ENCODE data around the gene SYK.
"Not testable (repeated sequence)": the region's sequence is repeated elsewhere in the genome, so short reads cannot be mapped to it uniquely, and the experiment has no call there.

The SYK gene

GRCh38 chr9:90801241-90801972 is at the start of gene SYK:
Gene SYK, plus strand, starts transcription at chr9:90801819. Its CDS starts 42,080 bp downstream, at chr9:90843899.
- H3K9ac ChIP-seq, result peak within 1 kb of the TSS; percentile 89
- H3K4me3 ChIP-seq, result peak within 1 kb of the TSS; percentile 85

DNA sequence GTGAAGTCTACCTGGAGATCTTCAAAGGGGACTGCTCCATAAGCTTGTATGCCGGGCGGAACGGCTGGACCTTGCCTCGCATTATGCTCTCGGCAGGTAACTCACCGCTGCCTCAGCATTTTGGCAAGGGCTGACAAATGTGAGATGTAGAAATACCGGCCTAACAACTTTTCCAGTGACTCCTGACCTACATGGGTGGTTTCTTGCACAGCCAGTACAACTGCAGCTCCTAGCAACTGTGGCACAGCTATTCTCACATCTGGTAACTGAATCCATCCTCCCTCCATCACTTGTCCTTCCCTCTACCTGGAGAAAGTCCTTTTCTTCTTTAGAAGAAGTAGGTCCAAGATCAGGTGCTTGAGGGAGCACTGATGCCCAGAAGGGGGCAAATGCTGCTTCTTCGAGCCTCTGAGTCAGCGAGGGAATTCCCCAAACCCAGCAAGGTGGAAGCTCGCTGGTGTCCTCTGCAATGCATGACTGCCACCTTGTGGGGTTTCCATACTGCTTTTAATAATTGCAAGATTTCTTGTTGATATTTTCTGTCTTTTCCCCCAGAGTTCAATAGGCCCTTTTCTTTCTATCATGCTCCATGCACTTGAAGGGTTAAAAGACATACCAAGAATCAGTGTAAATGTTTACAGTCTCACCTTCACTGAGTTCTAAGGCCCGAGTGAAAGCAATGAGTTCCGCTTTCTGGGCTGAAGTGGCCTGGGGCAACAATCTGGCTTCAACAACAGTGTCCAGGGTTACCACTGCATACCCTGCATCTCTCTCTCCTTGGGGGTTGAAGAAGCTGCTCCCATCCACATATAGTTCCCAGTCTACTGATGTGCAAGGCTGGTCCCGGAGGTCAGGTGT is 45.9 kb upstream of the SYK start:
- H3K36me3 ChIP-seq, H3K27ac ChIP-seq, H3K4me2 ChIP-seq, H3K9ac ChIP-seq, H3K4me3 ChIP-seq, H3K27me3 ChIP-seq, H3K9me3 ChIP-seq, H3K4me1 ChIP-seq, H4K20me1 ChIP-seq: not testable (repeated sequence)

More at GRCh38 chr9:90801241-90801972, at the start of gene SYK:
- Histone ChIP-seq H3K27ac (peak within 1 kb of the TSS; percentile 93), H3K4me1 (peaks cover 40% of the 10 kb centered on the region), H3K36me3 (no peaks in the 10 kb centered on the region), H3K9me3 (peaks cover 7% of the 10 kb centered on the region; the same call in 1 of the 2 replicates), H3K4me2 (peak within 1 kb of the TSS; percentile 92), H3K27me3 (no peaks in the 10 kb centered on the region), H4K20me1 (no peaks in the 10 kb centered on the region)
- TF ChIP-seq Cebpa-rat (IDR thresholded peaks at IDR 0.05), result no peak

GRCh38 chr9:90760577-90760976 is 41.0 kb upstream of the SYK start:
- H3K27me3 ChIP-seq, H3K4me1 ChIP-seq, H3K4me2 ChIP-seq, H3K36me3 ChIP-seq, H3K9me3 ChIP-seq, H4K20me1 ChIP-seq, H3K9ac ChIP-seq, H3K4me3 ChIP-seq, H3K27ac ChIP-seq: not testable (repeated sequence)

DNA sequence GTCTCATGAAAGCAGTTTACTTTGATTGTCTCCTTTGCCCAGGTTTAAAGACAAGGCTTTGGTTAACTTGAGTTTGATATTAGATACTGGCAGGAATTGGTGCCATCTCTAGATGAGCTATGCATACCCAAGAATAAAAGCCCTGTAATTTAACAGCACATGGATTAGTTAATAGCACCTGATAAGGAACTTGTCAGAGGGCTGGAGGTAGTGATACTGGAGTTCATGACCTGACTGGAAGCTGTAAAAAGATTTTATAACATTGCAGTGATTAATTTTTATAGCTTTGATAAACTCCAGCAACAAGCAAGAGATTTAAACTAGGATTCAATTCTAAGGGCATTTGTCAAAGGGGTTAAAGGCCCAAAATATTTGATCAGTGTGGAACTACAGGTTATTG is 34.9 kb upstream of the SYK start:
- TF ChIP-seq Cebpa-rat (IDR thresholded peaks at IDR 0.05), result no peak
- Histone ChIP-seq H3K36me3 (no peaks in the 10 kb centered on the region), H3K4me2 (no peak overlapping the region), H3K9me3 (peaks cover 57% of the 10 kb centered on the region), H3K9ac (no peak overlapping the region), H3K4me1 (no peaks in the 10 kb centered on the region), H3K4me3 (no peak overlapping the region), H4K20me1 (no peaks in the 10 kb centered on the region), H3K27ac (no peak overlapping the region), H3K27me3 (no peaks in the 10 kb centered on the region)

GRCh38 chr9:90767523-90768100 is 34.0 kb upstream of the SYK start:
- no peaks in the 10 kb centered on the region for H4K20me1 ChIP-seq
- no peaks in the 10 kb centered on the region for H3K27me3 ChIP-seq
- no peak overlapping the region for H3K4me3 ChIP-seq
- H3K9me3 ChIP-seq, result peaks cover 57% of the 10 kb centered on the region
- no peaks in the 10 kb centered on the region for H3K36me3 ChIP-seq
- no peak overlapping the region for H3K4me2 ChIP-seq
- H3K27ac ChIP-seq, result no peak overlapping the region
- TF ChIP-seq Cebpa-rat (IDR thresholded peaks at IDR 0.05), result no peak
- no peak overlapping the region for H3K9ac ChIP-seq
- no peaks in the 10 kb centered on the region for H3K4me1 ChIP-seq

- Histone ChIP-seq H3K36me3 (no peaks in the 10 kb centered on the region), H3K9me3 (peaks cover 51% of the 10 kb centered on the region), H3K4me1 (peaks cover 9% of the 10 kb centered on the region; the same call in 1 of the 2 replicates), H4K20me1 (no peaks in the 10 kb centered on the region), H3K4me2 (no peak overlapping the region), H3K27ac (no peak overlapping the region), H3K27me3 (no peaks in the 10 kb centered on the region), H3K4me3 (no peak overlapping the region), H3K9ac (no peak overlapping the region)
- TF ChIP-seq Cebpa-rat (IDR thresholded peaks at IDR 0.05), result no peak
These were observed 31.4 kb upstream of the SYK start for GRCh38 chr9:90770182-90770738.

DNA sequence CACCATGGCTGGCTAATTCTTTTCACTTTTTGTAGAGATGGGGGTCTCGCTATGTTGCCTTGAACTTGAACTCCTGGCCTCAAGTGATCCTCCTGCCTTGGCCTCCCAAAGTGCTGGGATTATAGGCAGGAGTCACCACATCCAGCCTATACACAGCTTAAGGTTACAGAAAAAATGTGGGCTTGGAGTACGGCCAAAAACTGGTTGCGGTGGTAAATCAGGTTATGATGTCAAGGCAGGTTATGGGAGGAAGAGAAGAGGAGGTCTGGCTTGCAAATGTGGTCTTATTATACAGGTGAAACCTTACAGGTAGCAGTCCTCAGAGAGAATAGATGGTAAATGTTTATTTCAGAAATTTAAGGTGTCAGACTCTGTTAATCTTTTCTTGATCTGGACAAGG is 30.7 kb upstream of the SYK start:
- H3K36me3 ChIP-seq, result no peaks in the 10 kb centered on the region
- TF ChIP-seq Cebpa-rat (IDR thresholded peaks at IDR 0.05), result no peak
- H3K9ac ChIP-seq, result no peak overlapping the region
- H3K4me3 ChIP-seq, result no peak overlapping the region
- H3K27ac ChIP-seq, result no peak overlapping the region
- H3K9me3 ChIP-seq, result peaks cover 44% of the 10 kb centered on the region
- H3K27me3 ChIP-seq, result no peaks in the 10 kb centered on the region
- H4K20me1 ChIP-seq, result no peaks in the 10 kb centered on the region
- peaks cover 9% of the 10 kb centered on the region; the same call in 1 of the 2 replicates for H3K4me1 ChIP-seq
- H3K4me2 ChIP-seq, result no peak overlapping the region

- Histone ChIP-seq H4K20me1 (no peaks in the 10 kb centered on the region), H3K36me3 (no peaks in the 10 kb centered on the region), H3K27me3 (no peaks in the 10 kb centered on the region), H3K4me2 (no peak overlapping the region), H3K9me3 (peaks cover 30% of the 10 kb centered on the region), H3K4me1 (peaks cover 9% of the 10 kb centered on the region; the same call in 1 of the 2 replicates), H3K27ac (no peak overlapping the region), H3K4me3 (no peak overlapping the region), H3K9ac (no peak overlapping the region)
- TF ChIP-seq Cebpa-rat (IDR thresholded peaks at IDR 0.05), result no peak
These were observed 29.2 kb upstream of the SYK start for GRCh38 chr9:90772386-90772785.

GRCh38 chr9:90773617-90774016 is 28.0 kb upstream of the SYK start:
- Histone ChIP-seq H3K4me3 (no peak overlapping the region), H3K4me1 (peaks cover 9% of the 10 kb centered on the region; the same call in 1 of the 2 replicates), H3K27ac (no peak overlapping the region), H3K36me3 (no peaks in the 10 kb centered on the region), H3K27me3 (no peaks in the 10 kb centered on the region), H3K9ac (no peak overlapping the region), H3K9me3 (peaks cover 17% of the 10 kb centered on the region), H3K4me2 (no peak overlapping the region), H4K20me1 (no peaks in the 10 kb centered on the region)
- no peak for TF ChIP-seq Cebpa-rat (IDR thresholded peaks at IDR 0.05)

Data from BLaER1 (cell line).